Prostate gland (tissue), 2 donors: ENCODE measurements around the gene ZNRF1. TPM values are rescaled to one million over a fixed set of nuclear protein-coding genes. Genes with fewer than 3 reads are reported as not detected.

Experiments
- DNase-seq: peaks from one replicate; pipeline ENCODE4 v3.0.0-alpha.2; 2019; ENCODE audit warnings: low spot score
- H3K27ac ChIP-seq, 2 donors: fragments of 200-600 bp; sonication (generic); 2 replicates each; pipeline ENCODE4 v1.5.1; 2017 to 2019
- H3K27me3 ChIP-seq: fragments of 200-600 bp; sonication (generic); replicated peaks from 2 replicates; pipeline ENCODE4 v1.5.1; 2019; ENCODE audit not compliant: insufficient read depth
- H3K36me3 ChIP-seq, 2 donors: fragments of 200-600 bp; sonication (generic); 1 replicate in 1 of 2; 2 replicates in 1 of 2; pipeline versions ENCODE4 v1.5.1 to v1.8.1; 2017 to 2019
- H3K4me1 ChIP-seq: fragments of 200-600 bp; sonication (generic); replicated peaks from 2 replicates; pipeline ENCODE4 v1.5.1; 2019
- H3K4me3 ChIP-seq, 2 donors: fragments of 200-600 bp; sonication (generic); 2 replicates each; pipeline ENCODE4 v1.5.1; 2017 to 2019
- H3K9me3 ChIP-seq: fragments of 200-600 bp; sonication (generic); 2 replicates; pipeline ENCODE4 v1.5.1; 2017
- POLR2A ChIP-seq: fragments of 450-650 bp; IDR thresholded peaks from one replicate; pipeline ENCODE4 v1.6.1; 2016; ENCODE audit warnings: antibody characterized with exemption, mild to moderate bottlenecking
- POLR2AphosphoS5 ChIP-seq: sonication (generic); formaldehyde crosslinking; IDR thresholded peaks from one replicate; pipeline ENCODE4 v1.6.1; 2017; ENCODE audit warnings: antibody characterized with exemption
- WGBS: methylation state at CpG from one replicate; pipeline ENCODE4 v1.1.5; 2018; 5-methylcytosine and 5-hydroxymethylcytosine counted together
- intact Hi-C: fragments of 100-400 bp; cut with DNase I; formaldehyde crosslinking; loops from one replicate; pipeline ENCODE4 v1.14.2; 2022
- total RNA-seq, 2 donors: library from RNA; depleted of rRNA; stranded (reverse); fragments of >200 nt; gene quantifications; one replicate each; pipeline ENCODE4 v1.1.0, GENCODE V29; 2016
- TF ChIP-seq, protein P1 (sequence below), 4 experiments: fragments of 200-600 bp in 2 of 4; fragments of 450-650 bp in 2 of 4; sonication (generic) in 2 of 4; IDR thresholded peaks; 1 replicate in 3 of 4; 2 replicates in 1 of 4; pipeline ENCODE4 v1.5.1; 2016 to 2019; ENCODE audit warnings: antibody characterized with exemption in 4 of 4, mild to moderate bottlenecking in 2 of 4, moderate library complexity in 2 of 4

ZNRF1 gene
- total RNA-seq, 2 donors from 2014 or later = 15.6 to 64.2 TPM

DNA sequence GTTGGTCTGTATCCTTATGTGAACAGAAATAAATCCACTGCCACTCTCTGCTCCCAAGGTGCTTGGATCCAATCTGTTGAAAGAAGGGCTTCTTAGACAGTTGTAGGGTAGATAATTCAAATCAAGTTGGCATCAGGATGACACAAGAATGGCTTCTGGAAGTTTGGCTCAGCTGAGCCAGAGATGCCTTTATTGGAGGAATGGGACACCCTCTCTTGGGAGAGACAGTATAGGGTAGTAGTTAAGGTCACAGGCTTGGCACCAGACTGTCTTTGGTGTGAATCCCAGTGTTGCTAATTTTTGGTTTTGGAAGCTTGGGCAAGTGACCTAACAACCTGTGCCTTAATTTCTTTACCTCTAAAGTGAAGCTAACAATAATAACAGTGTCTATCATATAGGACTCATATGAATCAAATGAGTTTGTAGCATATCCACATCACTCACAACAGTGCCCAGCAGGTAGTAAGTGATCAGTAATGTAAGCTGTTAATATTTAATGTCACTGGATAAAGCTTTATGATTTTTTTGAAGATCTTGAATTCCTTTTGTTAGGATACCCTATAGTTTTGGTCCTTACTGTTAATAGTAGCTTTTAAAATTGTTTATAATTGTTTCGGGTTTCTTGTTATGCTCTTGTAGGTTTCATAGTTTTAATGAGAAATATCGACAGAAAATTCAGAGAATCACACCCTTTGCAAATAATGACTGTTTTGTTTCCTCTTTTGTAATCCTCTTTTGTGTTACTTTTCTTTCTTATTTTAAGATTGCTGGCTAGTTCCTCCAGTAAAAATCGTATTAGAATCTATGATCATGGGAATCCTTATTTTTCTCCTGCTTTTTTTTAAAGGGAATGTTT lies 19.1 kb downstream of the ZNRF1 start:
- no peaks in the 10 kb centered on the region for H3K4me1 ChIP-seq
- no peaks in the 10 kb centered on the region for H3K36me3 ChIP-seq
- no peaks in the 10 kb centered on the region for H3K9me3 ChIP-seq
- DNase-seq = no peak
- intact Hi-C loops = no loop called here
- no peak overlapping the region for H3K4me3 ChIP-seq
- 40% methylated on average over 3 of the region's 3 CpGs for WGBS
- no peak overlapping the region for H3K27ac ChIP-seq
- H3K27me3 ChIP-seq = no peaks in the 10 kb centered on the region
- TF ChIP-seq, protein P1, sequence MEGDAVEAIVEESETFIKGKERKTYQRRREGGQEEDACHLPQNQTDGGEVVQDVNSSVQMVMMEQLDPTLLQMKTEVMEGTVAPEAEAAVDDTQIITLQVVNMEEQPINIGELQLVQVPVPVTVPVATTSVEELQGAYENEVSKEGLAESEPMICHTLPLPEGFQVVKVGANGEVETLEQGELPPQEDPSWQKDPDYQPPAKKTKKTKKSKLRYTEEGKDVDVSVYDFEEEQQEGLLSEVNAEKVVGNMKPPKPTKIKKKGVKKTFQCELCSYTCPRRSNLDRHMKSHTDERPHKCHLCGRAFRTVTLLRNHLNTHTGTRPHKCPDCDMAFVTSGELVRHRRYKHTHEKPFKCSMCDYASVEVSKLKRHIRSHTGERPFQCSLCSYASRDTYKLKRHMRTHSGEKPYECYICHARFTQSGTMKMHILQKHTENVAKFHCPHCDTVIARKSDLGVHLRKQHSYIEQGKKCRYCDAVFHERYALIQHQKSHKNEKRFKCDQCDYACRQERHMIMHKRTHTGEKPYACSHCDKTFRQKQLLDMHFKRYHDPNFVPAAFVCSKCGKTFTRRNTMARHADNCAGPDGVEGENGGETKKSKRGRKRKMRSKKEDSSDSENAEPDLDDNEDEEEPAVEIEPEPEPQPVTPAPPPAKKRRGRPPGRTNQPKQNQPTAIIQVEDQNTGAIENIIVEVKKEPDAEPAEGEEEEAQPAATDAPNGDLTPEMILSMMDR (IDR thresholded peaks at IDR 0.05) = no peak
- TF ChIP-seq POLR2A = no peak
- TF ChIP-seq POLR2AphosphoS5 = no peak

DNA sequence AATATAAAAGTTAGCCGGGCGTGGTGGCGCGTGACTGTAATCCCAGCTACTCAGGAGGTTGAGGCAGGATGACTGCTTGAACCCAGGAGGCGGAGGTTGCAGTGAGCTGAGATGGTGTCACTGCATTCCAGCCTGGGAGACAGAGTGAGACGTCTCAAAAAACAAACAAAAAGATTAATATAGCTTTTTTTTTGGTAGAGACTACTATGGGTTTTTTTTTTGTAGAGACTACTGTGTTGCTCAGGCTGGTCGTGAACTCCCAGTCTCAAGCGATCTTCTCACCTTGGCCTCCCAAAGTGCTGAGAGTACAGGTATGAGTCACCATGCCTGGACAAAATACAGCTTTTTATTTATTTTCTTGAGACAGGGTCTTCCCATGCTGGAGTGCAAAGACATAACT lies 20.2 kb downstream of the ZNRF1 start:
- H3K9me3 ChIP-seq = no peaks in the 10 kb centered on the region
- H3K27me3 ChIP-seq = no peaks in the 10 kb centered on the region
- H3K27ac ChIP-seq = no peak overlapping the region
- WGBS = 82% methylated on average over 8 of the region's 8 CpGs
- H3K4me1 ChIP-seq = no peaks in the 10 kb centered on the region
- intact Hi-C loops = no loop called here
- TF ChIP-seq, protein P1 (IDR thresholded peaks at IDR 0.05) = no peak
- TF ChIP-seq POLR2A (no peak), POLR2AphosphoS5 (no peak)
- H3K4me3 ChIP-seq = no peak overlapping the region
- no peak for DNase-seq
- H3K36me3 ChIP-seq = no peaks in the 10 kb centered on the region

DNA sequence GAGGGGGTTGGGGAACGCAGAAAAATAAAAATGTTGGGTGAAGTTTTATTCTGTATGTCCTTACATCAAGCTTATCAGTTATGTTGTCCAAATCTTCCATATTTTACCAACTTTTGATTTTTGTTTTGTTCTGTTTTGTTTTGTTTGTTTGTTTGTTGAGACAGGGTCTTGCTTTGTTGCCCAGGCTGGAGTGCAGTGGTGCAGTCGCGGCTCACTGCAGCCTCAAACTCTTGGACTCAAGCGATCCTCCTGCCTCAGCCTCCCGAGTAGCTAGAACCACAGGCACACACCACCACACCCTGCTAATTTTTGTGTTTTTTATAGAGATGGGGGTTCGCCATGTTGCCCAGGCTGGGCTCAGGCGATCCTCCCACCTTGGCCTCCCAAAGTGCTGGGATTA lies 20.8 kb downstream of the ZNRF1 start:
- no peak for DNase-seq
- no peaks in the 10 kb centered on the region for H3K36me3 ChIP-seq
- WGBS = 98% methylated on average over 7 of the region's 7 CpGs
- H3K27ac ChIP-seq = no peak overlapping the region
- no peaks in the 10 kb centered on the region for H3K9me3 ChIP-seq
- intact Hi-C loops = no loop called here
- H3K4me3 ChIP-seq = no peak overlapping the region
- no peaks in the 10 kb centered on the region for H3K4me1 ChIP-seq
- TF ChIP-seq POLR2AphosphoS5 (no peak), POLR2A (no peak)
- TF ChIP-seq, protein P1 (IDR thresholded peaks at IDR 0.05) = no peak
- no peaks in the 10 kb centered on the region for H3K27me3 ChIP-seq

DNA sequence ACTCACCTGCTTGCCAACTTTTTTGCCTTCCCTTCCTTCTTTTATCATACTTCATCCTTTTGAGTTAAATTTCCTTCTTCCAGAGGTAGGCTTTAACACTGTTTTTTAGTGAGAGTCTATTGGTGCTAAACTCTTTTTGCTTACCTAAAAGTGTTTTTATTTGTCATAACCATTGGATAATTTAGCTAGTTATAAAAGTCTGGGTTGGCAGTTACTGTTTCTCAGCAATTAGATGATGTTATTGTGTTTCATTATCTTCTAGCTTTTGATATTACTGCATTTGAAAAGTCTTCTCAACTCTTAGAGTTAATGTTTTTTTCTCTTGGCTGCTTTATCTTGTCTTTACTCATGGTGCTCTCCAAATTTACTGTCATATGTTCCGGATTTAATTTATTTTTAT lies 22.6 kb downstream of the ZNRF1 start:
- H3K27me3 ChIP-seq = no peaks in the 10 kb centered on the region
- H3K4me3 ChIP-seq = no peak overlapping the region
- no peak overlapping the region for H3K27ac ChIP-seq
- TF ChIP-seq, protein P1 (IDR thresholded peaks at IDR 0.05) = no peak
- TF ChIP-seq POLR2A = no peak
- TF ChIP-seq POLR2AphosphoS5 = no peak
- H3K9me3 ChIP-seq = no peaks in the 10 kb centered on the region
- 61% methylated on average over 1 of the region's 1 CpG for WGBS
- intact Hi-C loops = no loop called here
- no peaks in the 10 kb centered on the region for H3K4me1 ChIP-seq
- H3K36me3 ChIP-seq = no peaks in the 10 kb centered on the region
- DNase-seq = no peak

DNA sequence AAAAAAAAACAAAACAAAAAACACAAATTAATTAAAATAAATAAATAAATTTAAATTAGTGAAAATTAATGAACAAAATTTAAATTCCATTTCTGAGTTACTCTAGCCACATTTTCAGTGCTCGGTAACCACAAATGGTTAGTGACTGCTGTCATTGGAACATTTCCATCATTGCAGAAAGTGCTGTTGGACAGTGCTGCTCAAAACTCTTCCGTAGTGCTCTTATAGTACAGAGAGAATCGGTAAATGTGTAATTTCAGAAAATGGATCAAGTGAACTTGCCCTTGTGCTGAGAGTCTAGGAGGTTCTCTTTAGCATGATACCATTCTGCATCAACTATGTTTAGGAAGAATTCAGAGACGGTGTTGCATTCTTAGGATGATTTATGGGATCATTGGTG lies 23.7 kb downstream of the ZNRF1 start:
- Histone ChIP-seq H3K36me3 (no peaks in the 10 kb centered on the region), H3K4me3 (no peak overlapping the region), H3K27ac (no peak overlapping the region), H3K4me1 (no peaks in the 10 kb centered on the region), H3K27me3 (no peaks in the 10 kb centered on the region), H3K9me3 (no peaks in the 10 kb centered on the region)
- no peak for TF ChIP-seq POLR2A
- TF ChIP-seq, protein P1 (IDR thresholded peaks at IDR 0.05) = no peak
- TF ChIP-seq POLR2AphosphoS5 = no peak
- no peak for DNase-seq
- intact Hi-C loops = no loop called here
- WGBS = 97% methylated on average over 4 of the region's 4 CpGs
